Measurements from ENCODE around the gene CARD9. TPM values are rescaled to one million over a fixed set of nuclear protein-coding genes. Genes with fewer than 3 reads are reported as not detected.

CARD9 gene
- total RNA-seq, 1 donor from 2014 or later = 2.1 TPM

Other genes starting within 250 kb of the CARD9 start
- gene LHX3, start 168.5 kb downstream of the CARD9 start, total RNA-seq = not detected
- gene QSOX2, start 127.9 kb downstream of the CARD9 start, total RNA-seq = 4.7 TPM
- 0.03 TPM for gene CCDC187, start 69.6 kb downstream of the CARD9 start, total RNA-seq
- 4.8 TPM for gene GPSM1, start 46.1 kb downstream of the CARD9 start, total RNA-seq
- gene DNLZ, start 9.9 kb downstream of the CARD9 start, total RNA-seq = 13.8 TPM
- gene SNAPC4, start 26.5 kb upstream of the CARD9 start, total RNA-seq = 7.2 TPM
- 39.5 TPM for gene ENTR1, start 36.9 kb upstream of the CARD9 start, total RNA-seq
- 59.3 TPM for gene PMPCA, start 37.0 kb upstream of the CARD9 start, total RNA-seq
- gene INPP5E, start 66.2 kb upstream of the CARD9 start, total RNA-seq = 8.8 TPM
- 71.8 TPM for gene SEC16A, start 109.4 kb upstream of the CARD9 start, total RNA-seq
- 31.9 TPM for gene NOTCH1, start 172.4 kb upstream of the CARD9 start, total RNA-seq